ENCODE measurements around the gene XK. TPM values are rescaled to one million over a fixed set of nuclear protein-coding genes. Genes with fewer than 3 reads are reported as not detected.

Gene XK
- total and polyA plus RNA-seq, 2 of the 4 experiments (the other 2 are of a cell fraction), result under 0.01 to 0.02 TPM

- ChIA-PET CTCF (no interaction called here), POLR2A (ENCODE audit: unreplicated experiment) (no interaction called here)
- no peaks in the 10 kb centered on the region for H3K9me3 ChIP-seq (ENCODE audit: control insufficient read depth, insufficient read depth, low read length)
- H3K79me1 ChIP-seq (ENCODE audit: low read depth in 1 of 2, low read length in 2 of 2), result no peaks in the 10 kb centered on the region
- BruUV-seq (replicated peaks), result no TSS peak
- H3K9ac ChIP-seq (ENCODE audit: low read depth, low read length), result no peak overlapping the region
- no peak overlapping the region for H4K5ac ChIP-seq (ENCODE audit: low read depth, low read length)
- H2BK120ac ChIP-seq (ENCODE audit: low read depth, low read length), result no peak overlapping the region
- no peak overlapping the region for H3K4me2 ChIP-seq (ENCODE audit: low read depth, low read length)
- no peaks in the 10 kb centered on the region for H3K4me1 ChIP-seq (ENCODE audit: control insufficient read depth, insufficient read depth, low read length)
- no peak overlapping the region for H3K14ac ChIP-seq (replicated peaks; ENCODE audit: low read depth, low read length)
- peaks cover 4% of the 10 kb centered on the region for H3K27me3 ChIP-seq (ENCODE audit: control insufficient read depth, insufficient read depth, low read length)
- TF ChIP-seq MAZ (IDR thresholded peaks at IDR 0.05; ENCODE audit: borderline replicate concordance, low read depth, low read length) (no peak), CTCF (conservative IDR thresholded peaks at IDR 0.05; ENCODE audit: low read depth, low read length) (no peak), MXI1 (IDR thresholded peaks at IDR 0.05; ENCODE audit: borderline replicate concordance, low read depth, low read length) (no peak), NFE2L2 (IDR thresholded peaks at IDR 0.05; ENCODE audit: low read depth, low read length) (no peak), POLR2A (IDR thresholded peaks at IDR 0.05; ENCODE audit: low read depth, low read length) (no peak), RCOR1 (IDR thresholded peaks at IDR 0.05; ENCODE audit: insufficient replicate concordance, low read length) (no peak), CEBPB (IDR thresholded peaks at IDR 0.05; ENCODE audit: low read depth, low read length) (no peak), USF2 (IDR thresholded peaks at IDR 0.05; ENCODE audit: low read depth, low read length) (no peak)
- TF ChIP-seq, protein P1, sequence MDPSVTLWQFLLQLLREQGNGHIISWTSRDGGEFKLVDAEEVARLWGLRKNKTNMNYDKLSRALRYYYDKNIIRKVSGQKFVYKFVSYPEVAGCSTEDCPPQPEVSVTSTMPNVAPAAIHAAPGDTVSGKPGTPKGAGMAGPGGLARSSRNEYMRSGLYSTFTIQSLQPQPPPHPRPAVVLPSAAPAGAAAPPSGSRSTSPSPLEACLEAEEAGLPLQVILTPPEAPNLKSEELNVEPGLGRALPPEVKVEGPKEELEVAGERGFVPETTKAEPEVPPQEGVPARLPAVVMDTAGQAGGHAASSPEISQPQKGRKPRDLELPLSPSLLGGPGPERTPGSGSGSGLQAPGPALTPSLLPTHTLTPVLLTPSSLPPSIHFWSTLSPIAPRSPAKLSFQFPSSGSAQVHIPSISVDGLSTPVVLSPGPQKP (IDR thresholded peaks at IDR 0.05; ENCODE audit: borderline replicate concordance, low read depth, low read length), result no peak
- H3K9me1 ChIP-seq (ENCODE audit: insufficient read depth, low read length), result no peaks in the 10 kb centered on the region
- dilution Hi-C loops (cut with HindIII; ENCODE audit: low sequenced_read_pairs, unreplicated experiment) (no loop called here), in situ Hi-C loops (cut with MboI; ENCODE audit: low sequenced_read_pairs) (no loop called here), intact Hi-C loops (cut with micrococcal nuclease) (loop anchor here (10.0 kb wide), 1 partner anchor 326 kb away; no protein-coding TSS in a partner anchor)
- no peak overlapping the region for H2BK20ac ChIP-seq (ENCODE audit: low read depth, low read length)
- H2AFZ ChIP-seq (replicated peaks; ENCODE audit: low read length, poor library complexity), result no peak overlapping the region
- no peak overlapping the region for H3K4ac ChIP-seq (ENCODE audit: low read depth, low read length)
- H3K27ac ChIP-seq (ENCODE audit: insufficient read depth, low read length), result no peak overlapping the region
- H3K4me3 ChIP-seq (ENCODE audit: insufficient read depth, low read depth, low read length), result no peak overlapping the region
- H3K23ac ChIP-seq (ENCODE audit: low read depth, low read length), result no peak overlapping the region
- no peak overlapping the region for H3K56ac ChIP-seq (ENCODE audit: extremely low read depth, insufficient read depth, low read length)
- H2AK5ac ChIP-seq (ENCODE audit: low read depth, low read length), result no peak overlapping the region
- DNase-seq (no peak), ATAC-seq (ENCODE audit: low read depth) (no peak)
- H3K18ac ChIP-seq (ENCODE audit: low read depth, low read length), result no peak overlapping the region
- no peak overlapping the region for H2BK5ac ChIP-seq (ENCODE audit: low read depth, low read length, poor library complexity, severe bottlenecking)
- no peak overlapping the region for H4K91ac ChIP-seq (ENCODE audit: insufficient read depth, low read depth, low read length)
- H2BK15ac ChIP-seq (ENCODE audit: low read depth, low read length), result no peak overlapping the region
- no peak overlapping the region for H2AK9ac ChIP-seq (replicated peaks; ENCODE audit: low read depth, low read length, poor library complexity)
- no peaks in the 10 kb centered on the region for H3K36me3 ChIP-seq (ENCODE audit: control insufficient read depth, insufficient read depth, low read length)
- no peaks in the 10 kb centered on the region for H4K20me1 ChIP-seq (ENCODE audit: insufficient read depth, low read length)
- no peak overlapping the region for H4K8ac ChIP-seq (ENCODE audit: low read depth in 2 of 2, low read length in 2 of 2)
- no CpG with 5 or more reads among the region's 4 CpGs for WGBS, 2 experiments (ENCODE audit: extremely low coverage in 2 of 2, insufficient read length in 1 of 2)
These were observed 27.1 kb upstream of the XK start for GRCh38 chrX:37658343-37659030.
